ENCODE data around the gene CLIP2. TPM values are rescaled to one million over a fixed set of nuclear protein-coding genes. Genes with fewer than 3 reads are reported as not detected.

Gene CLIP2
- total and polyA plus RNA-seq, 2 of the 4 experiments (the other 2 are of a cell fraction): 18.1 to 20.7 TPM

- in situ Hi-C loops (cut with MboI; ENCODE audit: low sequenced_read_pairs): no loop called here
- peak overlapping the region; percentile 28; the same call in 1 of the 2 replicates for H3K27ac ChIP-seq (ENCODE audit: insufficient read depth, low read length)
- no peak overlapping the region for H2BK120ac ChIP-seq (ENCODE audit: low read depth, low read length)
- H4K5ac ChIP-seq (ENCODE audit: low read depth, low read length): no peak overlapping the region
- H4K8ac ChIP-seq (ENCODE audit: low read depth in 2 of 2, low read length in 2 of 2): peak overlapping the region in 1 of 2 experiments; percentile 70; a peak in 1 of 4 replicates
- intact Hi-C loops (cut with micrococcal nuclease): no loop called here
- H3K36me3 ChIP-seq (ENCODE audit: control insufficient read depth, insufficient read depth, low read length): peaks cover 18% of the 10 kb centered on the region
- no peak overlapping the region for H2AFZ ChIP-seq (replicated peaks; ENCODE audit: low read length, poor library complexity)
- H2AK9ac ChIP-seq (replicated peaks; ENCODE audit: low read depth, low read length, poor library complexity): peak overlapping the region; percentile 42
- ChIA-PET CTCF (no interaction called here), POLR2A (ENCODE audit: unreplicated experiment) (no interaction called here)
- peaks cover 12% of the 10 kb centered on the region for H3K9me1 ChIP-seq (ENCODE audit: insufficient read depth, low read length)
- no peak overlapping the region for H2BK15ac ChIP-seq (ENCODE audit: low read depth, low read length)
- peaks cover 3% of the 10 kb centered on the region; the same call in 1 of the 2 replicates for H4K20me1 ChIP-seq (ENCODE audit: insufficient read depth, low read length)
- TF ChIP-seq SMC3 (IDR thresholded peaks at IDR 0.05; ENCODE audit: low read depth, low read length) (no peak), ELK1 (IDR thresholded peaks at IDR 0.05; ENCODE audit: borderline replicate concordance, low read depth, low read length) (no peak), POLR2A (IDR thresholded peaks at IDR 0.05; ENCODE audit: low read depth, low read length) (no peak), RFX5 (IDR thresholded peaks at IDR 0.05; ENCODE audit: low read depth, low read length) (no peak), RCOR1 (IDR thresholded peaks at IDR 0.05; ENCODE audit: insufficient replicate concordance, low read length) (no peak), NFE2L2 (IDR thresholded peaks at IDR 0.05; ENCODE audit: low read depth, low read length) (no peak), RAD21 (IDR thresholded peaks at IDR 0.05; ENCODE audit: low read length) (no peak), FOS (IDR thresholded peaks at IDR 0.05; ENCODE audit: low read depth, low read length) (no peak), BHLHE40 (IDR thresholded peaks at IDR 0.05; ENCODE audit: low read depth, low read length) (no peak), CHD1 (IDR thresholded peaks at IDR 0.05; ENCODE audit: low read depth, low read length) (no peak), CEBPB (IDR thresholded peaks at IDR 0.05; ENCODE audit: low read depth, low read length) (no peak), MAFK (IDR thresholded peaks at IDR 0.05; ENCODE audit: low read depth, low read length) (no peak), USF2 (IDR thresholded peaks at IDR 0.05; ENCODE audit: low read depth, low read length) (no peak), CTCF (conservative IDR thresholded peaks at IDR 0.05; ENCODE audit: low read depth, low read length) (no peak)
- H2AK5ac ChIP-seq (ENCODE audit: low read depth, low read length): peak overlapping the region; percentile 79; the same call in 1 of the 2 replicates
- no peak overlapping the region for H3K18ac ChIP-seq (ENCODE audit: low read depth, low read length)
- dilution Hi-C loops (cut with HindIII; ENCODE audit: low sequenced_read_pairs, unreplicated experiment): no loop called here
- peak overlapping the region; percentile 67 for H3K9ac ChIP-seq (ENCODE audit: low read depth, low read length)
- H3K79me1 ChIP-seq (ENCODE audit: low read depth in 1 of 2, low read length in 2 of 2): peaks cover 32 to 36% of the 10 kb centered on the region in 2 experiments
- BruUV-seq (replicated peaks): no TSS peak
- H2BK20ac ChIP-seq (ENCODE audit: low read depth, low read length): no peak overlapping the region
- no peaks in the 10 kb centered on the region for H3K9me3 ChIP-seq (ENCODE audit: control insufficient read depth, insufficient read depth, low read length)
- no peak for ATAC-seq (ENCODE audit: low read depth)
- H3K56ac ChIP-seq (ENCODE audit: extremely low read depth, insufficient read depth, low read length): peak overlapping the region; percentile 21; the same call in 1 of the 2 replicates
- no peak overlapping the region for H2BK5ac ChIP-seq (ENCODE audit: low read depth, low read length, poor library complexity, severe bottlenecking)
- WGBS, 2 experiments (ENCODE audit: extremely low coverage in 2 of 2, insufficient read length in 1 of 2): 67% methylated on average over 3 of the region's 7 CpGs; no CpG with 5 or more reads in 1 of the 2 experiments
- peaks cover 10% of the 10 kb centered on the region for H3K4me1 ChIP-seq (ENCODE audit: control insufficient read depth, insufficient read depth, low read length)
- H3K4me2 ChIP-seq (ENCODE audit: low read depth, low read length): peak overlapping the region; percentile 74
- H3K27me3 ChIP-seq (ENCODE audit: control insufficient read depth, insufficient read depth, low read length): no peaks in the 10 kb centered on the region
- H3K4me3 ChIP-seq (ENCODE audit: insufficient read depth, low read depth, low read length): peak overlapping the region; percentile 22; the same call in 1 of the 2 replicates
- DNase-seq: no peak
- no peak overlapping the region; the same call in 1 of the 2 replicates for H4K91ac ChIP-seq (ENCODE audit: insufficient read depth, low read depth, low read length)
- peak overlapping the region; percentile 46; the same call in 1 of the 2 replicates for H3K4ac ChIP-seq (ENCODE audit: low read depth, low read length)
- no peak overlapping the region; the same call in 1 of the 2 replicates for H3K14ac ChIP-seq (replicated peaks; ENCODE audit: low read depth, low read length)
- no peak overlapping the region; the same call in 1 of the 2 replicates for H3K23ac ChIP-seq (ENCODE audit: low read depth, low read length)
Observed at GRCh38 chr7:74253331-74253730, 35.9 kb upstream of the CLIP2 start.
